ENCODE measurements around the gene LEMD2.

LEMD2 gene

DNA sequence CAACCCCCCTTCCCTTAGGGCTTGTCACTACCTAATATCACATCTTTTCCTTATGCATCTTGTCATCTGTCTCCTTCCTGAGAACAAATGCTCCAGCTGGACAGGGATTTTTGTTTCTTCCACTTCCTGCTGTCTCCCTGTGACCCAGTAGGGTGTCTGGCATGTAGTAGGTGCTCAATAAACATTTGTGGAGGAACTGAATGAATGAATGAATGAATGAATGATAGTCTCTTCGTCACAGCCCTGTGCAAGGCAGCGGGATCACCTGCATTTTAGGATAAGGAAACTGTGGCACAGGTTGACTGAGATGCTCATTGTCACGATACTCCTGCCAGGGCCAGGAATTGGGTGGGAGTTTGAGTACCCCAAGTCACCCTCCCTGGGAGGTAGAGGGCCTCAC is 14.2 kb downstream of the LEMD2 start:
- DNase-seq (ENCODE audit: low spot score): no peak

DNA sequence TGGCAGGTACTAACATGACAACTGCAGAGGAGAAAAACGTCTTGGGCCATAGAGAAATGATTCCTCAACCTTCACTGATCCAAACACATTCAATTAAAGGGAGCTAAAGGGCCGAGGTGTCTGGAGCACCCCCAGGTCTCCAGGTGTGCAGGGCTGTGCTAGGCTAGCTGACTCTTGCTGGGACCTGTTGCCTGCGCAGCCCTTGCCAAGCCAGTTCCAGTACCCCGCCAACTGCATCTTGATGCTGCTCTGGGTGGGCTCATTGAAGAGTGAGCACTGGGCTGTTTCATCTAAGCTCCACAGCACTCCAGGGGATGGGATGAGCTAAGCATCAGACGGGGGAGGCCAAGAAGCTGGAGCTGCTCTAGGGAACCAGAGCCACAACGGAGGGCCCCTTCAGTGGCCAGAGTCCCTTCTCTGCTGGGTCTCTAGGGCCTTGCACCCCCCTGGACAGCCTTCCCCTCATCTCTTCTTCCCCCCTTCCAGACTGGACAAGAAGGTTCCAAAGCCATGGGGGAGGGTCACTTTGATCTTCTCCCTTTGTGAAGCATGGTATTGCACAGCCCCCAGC is 15.9 kb downstream of the LEMD2 start:
- DNase-seq (ENCODE audit: low spot score): no peak

DNA sequence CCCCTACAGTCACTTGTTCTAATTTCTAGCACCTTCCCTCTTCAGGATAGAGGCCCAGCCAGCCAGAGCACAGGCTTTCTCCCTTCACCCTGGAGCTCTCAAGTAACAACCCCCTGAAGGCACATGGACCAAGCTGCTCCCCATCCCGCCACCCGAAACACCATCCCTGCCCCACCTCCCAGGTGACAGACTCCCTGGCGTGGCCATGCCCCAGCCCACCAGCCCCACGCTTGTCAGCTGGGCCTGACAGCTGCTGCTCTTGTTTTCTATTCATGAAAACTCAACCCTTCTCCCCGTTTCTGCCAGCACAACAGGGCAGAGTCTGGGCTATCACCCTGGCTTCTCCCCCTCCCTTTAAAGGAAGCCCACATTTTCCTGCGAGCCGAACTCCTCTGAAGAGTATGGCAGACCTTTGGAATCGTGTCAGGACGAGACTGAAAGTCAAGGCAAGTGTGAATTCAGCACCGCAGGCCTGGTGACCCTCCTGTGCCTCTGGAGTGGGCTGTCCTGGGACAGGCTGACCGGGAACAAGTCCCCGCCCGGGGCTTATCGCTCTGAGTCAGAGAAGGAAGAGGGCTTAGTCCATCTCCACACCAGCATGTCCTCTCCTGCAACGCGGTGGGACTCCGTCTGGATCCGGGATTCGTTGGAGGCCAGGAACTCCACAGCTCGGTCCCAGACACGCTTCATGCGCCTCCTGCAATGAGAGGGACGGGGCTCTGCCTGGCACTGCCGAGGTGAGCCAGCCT is 16.7 kb downstream of the LEMD2 start:
- DNase-seq (ENCODE audit: low spot score): no peak

- DNase-seq (ENCODE audit: low spot score): peak; percentile 51
Observed at GRCh38 chr6:33771146-33772081, 17.5 kb downstream of the LEMD2 start.

- DNase-seq (ENCODE audit: low spot score): no peak
Observed at GRCh38 chr6:33770833-33771145, 18.1 kb downstream of the LEMD2 start.

- no peak for DNase-seq (ENCODE audit: low spot score)
Observed at GRCh38 chr6:33770124-33770832, 18.7 kb downstream of the LEMD2 start.

DNA sequence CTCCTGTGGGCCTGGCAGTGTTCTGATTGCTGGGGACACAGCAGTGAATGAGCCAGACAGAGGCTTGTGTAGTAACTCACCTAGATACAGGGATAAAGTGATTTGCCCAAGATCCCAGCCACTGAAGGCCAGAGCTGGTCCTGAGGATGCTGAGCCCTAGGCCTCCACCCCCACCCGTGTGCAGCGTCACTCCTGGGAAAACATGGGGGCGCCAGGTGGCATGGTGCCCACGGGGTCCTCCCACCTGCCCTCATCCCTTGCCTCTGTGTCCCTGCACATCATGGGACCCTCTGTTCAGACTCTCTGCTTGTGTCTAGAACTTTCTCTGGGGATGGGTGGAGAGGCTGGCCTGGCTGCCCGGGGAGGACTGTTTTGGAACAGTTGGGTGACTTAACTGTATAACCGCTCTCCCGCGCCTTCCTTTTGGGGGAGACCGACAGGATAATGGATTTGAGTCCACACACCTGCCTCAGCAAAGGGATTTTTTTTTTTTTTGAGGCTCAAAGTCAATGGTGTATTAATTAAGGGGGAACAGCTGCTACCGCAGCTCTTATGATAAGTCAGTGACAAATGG is 19.6 kb downstream of the LEMD2 start:
- no peak for DNase-seq (ENCODE audit: low spot score)

GRCh38 chr6:33768644-33769120 is 20.2 kb downstream of the LEMD2 start:
- peak; percentile 52 for DNase-seq (ENCODE audit: low spot score)

- no peak for DNase-seq (ENCODE audit: low spot score)
Observed at GRCh38 chr6:33766921-33767907, 21.7 kb downstream of the LEMD2 start.

- no peak for DNase-seq (ENCODE audit: low spot score)
Observed at GRCh38 chr6:33765368-33765767, 23.6 kb downstream of the LEMD2 start.

- DNase-seq (ENCODE audit: low spot score): no peak
Observed at GRCh38 chr6:33764036-33764435, 24.9 kb downstream of the LEMD2 start.

GRCh38 chr6:33763483-33763882 is 25.4 kb downstream of the LEMD2 start:
- DNase-seq (ENCODE audit: low spot score): no peak

DNA sequence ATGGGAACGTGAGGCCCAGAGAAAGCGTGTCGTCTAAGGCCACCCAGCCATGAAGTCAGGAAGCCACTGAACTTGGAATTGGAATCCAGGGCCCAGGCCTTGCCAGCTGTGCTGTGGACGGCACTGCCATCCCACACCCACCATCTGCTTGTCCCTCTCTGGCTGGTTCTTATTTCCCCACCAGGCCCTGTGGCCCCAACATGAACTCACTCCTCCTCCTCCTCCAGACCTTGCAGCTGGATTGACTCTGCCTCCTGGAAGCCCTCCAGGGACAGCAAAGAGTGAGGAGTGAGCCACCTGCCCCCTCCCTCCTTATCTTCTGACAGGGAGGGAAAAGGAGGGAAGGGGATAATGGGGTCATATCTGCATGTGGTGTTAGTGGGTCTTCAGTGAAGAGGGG is 26.2 kb downstream of the LEMD2 start:
- no peak for DNase-seq (ENCODE audit: low spot score)

GRCh38 chr6:33761922-33762629 is 26.9 kb downstream of the LEMD2 start:
- peak; percentile 62 for DNase-seq (ENCODE audit: low spot score)

DNA sequence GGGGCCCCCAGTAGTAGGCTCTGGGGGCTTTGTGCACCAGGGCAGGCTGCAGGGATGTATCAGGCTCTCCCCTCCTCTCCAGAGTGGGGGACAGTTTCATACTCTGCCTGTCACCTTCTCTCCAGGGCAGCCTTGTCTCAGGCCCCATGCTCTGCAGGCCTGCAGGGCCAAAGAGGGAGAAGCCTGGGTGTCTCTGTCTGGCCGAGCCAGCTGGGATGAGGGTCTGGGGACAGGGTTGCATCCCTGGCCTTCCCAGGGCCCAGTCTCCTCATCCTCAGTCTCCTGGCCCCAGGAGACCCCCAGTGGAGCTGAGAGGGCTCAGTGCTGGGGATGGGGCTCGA is 27.4 kb downstream of the LEMD2 start:
- no peak for DNase-seq (ENCODE audit: low spot score)

- DNase-seq (ENCODE audit: low spot score): no peak
Observed at GRCh38 chr6:33759887-33760629, 28.9 kb downstream of the LEMD2 start.

DNA sequence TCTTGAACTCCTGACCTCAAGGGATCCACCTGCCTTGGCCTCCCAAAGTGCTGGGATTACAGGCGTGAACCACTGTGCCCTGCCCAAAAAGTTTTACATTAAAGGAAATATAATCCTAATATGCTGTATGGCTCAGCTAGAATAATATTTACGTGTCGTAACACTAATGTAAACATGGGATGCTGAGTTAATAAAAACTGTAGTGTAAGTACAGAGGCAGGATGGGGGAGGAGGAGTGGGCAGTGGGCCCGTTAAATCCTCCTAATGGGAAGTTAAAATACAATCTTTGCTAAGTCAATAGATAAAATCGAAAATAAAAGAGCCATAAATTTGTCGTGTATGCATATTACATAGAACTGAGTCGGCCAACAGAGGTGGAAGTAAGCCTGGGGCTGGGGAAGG is 30.1 kb downstream of the LEMD2 start:
- DNase-seq (ENCODE audit: low spot score): no peak

- DNase-seq (ENCODE audit: low spot score): no peak
Observed at GRCh38 chr6:33757906-33758305, 31.0 kb downstream of the LEMD2 start.

GRCh38 chr6:33757113-33757512 is 31.8 kb downstream of the LEMD2 start:
- no peak for DNase-seq (ENCODE audit: low spot score)
